Tibial artery (tissue), 4 donors: ENCODE measurements around the gene FAM240A.

ENCODE experiments used
- DNase-seq, 2 donors: peaks; one replicate each; pipeline ENCODE4 v3.0.0-alpha.2; 2019
- H3K27ac ChIP-seq, 2 donors: fragments of 200-600 bp; sonication (generic) in 1 of 2; 1 replicate in 1 of 2; 2 replicates in 1 of 2; pipeline ENCODE4 v1.5.1; 2018 to 2019; ENCODE audit warnings: mild to moderate bottlenecking in 1 of 2
- H3K27me3 ChIP-seq, 2 donors: fragments of 200-600 bp; sonication (generic) in 1 of 2; one replicate each; pipeline versions ENCODE4 v1.5.1 to v1.6.0; 2016 to 2019
- H3K36me3 ChIP-seq, 3 donors: fragments of 200-600 bp; sonication (generic) in 2 of 3; one replicate each; pipeline ENCODE4 v1.5.1; 2016 to 2019; ENCODE audit warnings: mild to moderate bottlenecking in 2 of 3
- H3K4me1 ChIP-seq, 4 donors: fragments of 200-600 bp; sonication (generic) in 2 of 4; 1 replicate in 3 of 4; 2 replicates in 1 of 4; pipeline ENCODE4 v1.5.1; 2016 to 2019
- H3K4me3 ChIP-seq, 2 donors: fragments of 200-600 bp; sonication (generic) in 1 of 2; 1 replicate in 1 of 2; 2 replicates in 1 of 2; pipeline ENCODE4 v1.5.1; 2018 to 2019; ENCODE audit warnings: mild to moderate bottlenecking in 2 of 2
- H3K9me3 ChIP-seq, 3 donors: fragments of 200-600 bp; sonication (generic) in 1 of 3; one replicate each; pipeline ENCODE4 v1.5.1; 2016 to 2019
- intact Hi-C: fragments of 100-400 bp; cut with DNase I; formaldehyde crosslinking; loops from one replicate; pipeline ENCODE4 v1.15.0; 2023; ENCODE audit warnings: low total_unique reads
- TF ChIP-seq, protein P1 (sequence below), 2 experiments: fragments of 200-600 bp in 1 of 2; fragments of 450-650 bp in 1 of 2; IDR thresholded peaks; one replicate each; pipeline ENCODE4 v1.5.1; 2017 to 2019; ENCODE audit warnings: antibody characterized with exemption in 2 of 2, mild to moderate bottlenecking in 1 of 2, moderate library complexity in 1 of 2

The FAM240A gene

DNA sequence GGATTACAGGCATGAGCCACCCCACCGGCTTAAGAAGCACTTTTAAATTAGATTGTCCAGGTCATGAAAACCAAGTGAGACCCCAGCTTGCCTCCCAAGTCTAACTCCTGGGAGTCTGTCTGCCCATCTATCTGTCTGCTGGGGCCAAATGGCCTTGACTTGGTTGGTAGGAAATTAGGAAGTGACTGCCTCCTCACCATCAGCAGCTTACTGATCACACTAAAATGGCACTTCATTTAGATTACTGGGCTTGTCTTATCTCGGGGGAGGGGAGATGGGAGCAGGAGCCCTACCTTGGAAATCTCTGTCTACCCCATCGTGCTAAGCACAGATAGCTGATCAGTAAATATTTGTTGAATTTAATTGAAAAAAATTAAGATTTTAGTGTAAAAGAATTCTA is 40.6 kb upstream of the FAM240A start:
- H3K9me3 ChIP-seq, result peaks cover 0 to 8% (median 0%) of the 10 kb centered on the region in 3 donors
- peaks cover 0 to 16% of the 10 kb centered on the region in 2 donors for H3K27me3 ChIP-seq
- TF ChIP-seq, protein P1, sequence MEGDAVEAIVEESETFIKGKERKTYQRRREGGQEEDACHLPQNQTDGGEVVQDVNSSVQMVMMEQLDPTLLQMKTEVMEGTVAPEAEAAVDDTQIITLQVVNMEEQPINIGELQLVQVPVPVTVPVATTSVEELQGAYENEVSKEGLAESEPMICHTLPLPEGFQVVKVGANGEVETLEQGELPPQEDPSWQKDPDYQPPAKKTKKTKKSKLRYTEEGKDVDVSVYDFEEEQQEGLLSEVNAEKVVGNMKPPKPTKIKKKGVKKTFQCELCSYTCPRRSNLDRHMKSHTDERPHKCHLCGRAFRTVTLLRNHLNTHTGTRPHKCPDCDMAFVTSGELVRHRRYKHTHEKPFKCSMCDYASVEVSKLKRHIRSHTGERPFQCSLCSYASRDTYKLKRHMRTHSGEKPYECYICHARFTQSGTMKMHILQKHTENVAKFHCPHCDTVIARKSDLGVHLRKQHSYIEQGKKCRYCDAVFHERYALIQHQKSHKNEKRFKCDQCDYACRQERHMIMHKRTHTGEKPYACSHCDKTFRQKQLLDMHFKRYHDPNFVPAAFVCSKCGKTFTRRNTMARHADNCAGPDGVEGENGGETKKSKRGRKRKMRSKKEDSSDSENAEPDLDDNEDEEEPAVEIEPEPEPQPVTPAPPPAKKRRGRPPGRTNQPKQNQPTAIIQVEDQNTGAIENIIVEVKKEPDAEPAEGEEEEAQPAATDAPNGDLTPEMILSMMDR (IDR thresholded peaks at IDR 0.05), result no peak
- intact Hi-C loops, result no loop called here
- no peak overlapping the region for H3K27ac ChIP-seq
- no peak overlapping the region for H3K4me3 ChIP-seq
- H3K36me3 ChIP-seq, result no peaks in the 10 kb centered on the region
- H3K4me1 ChIP-seq, result no peaks in the 10 kb centered on the region
- DNase-seq, result no peak

DNA sequence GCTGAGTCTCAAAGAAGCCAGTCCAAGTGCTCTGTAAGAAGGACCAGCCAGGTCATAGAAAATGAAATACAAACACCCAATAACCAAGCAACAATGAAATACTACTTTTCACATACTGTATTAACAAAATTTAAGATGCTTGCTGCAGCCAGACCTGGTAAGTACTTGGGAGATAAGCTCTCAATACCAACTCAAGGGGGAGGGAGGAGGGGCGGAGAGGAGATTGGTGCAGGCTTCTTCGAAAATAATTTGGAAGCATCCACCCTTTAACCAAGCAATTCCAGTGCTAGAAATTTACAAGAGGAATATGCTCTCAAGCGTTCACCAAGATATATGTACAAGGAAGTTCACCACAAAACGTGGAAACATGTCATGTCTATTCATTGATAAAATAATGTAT is 38.6 kb upstream of the FAM240A start:
- H3K36me3 ChIP-seq, result no peaks in the 10 kb centered on the region
- no peaks in the 10 kb centered on the region for H3K4me1 ChIP-seq
- intact Hi-C loops, result no loop called here
- H3K27ac ChIP-seq, result no peak overlapping the region
- peaks cover 0 to 29% of the 10 kb centered on the region in 2 donors for H3K27me3 ChIP-seq
- H3K4me3 ChIP-seq, result no peak overlapping the region
- DNase-seq, result no peak
- TF ChIP-seq, protein P1 (IDR thresholded peaks at IDR 0.05), result no peak
- peaks cover 0 to 8% (median 0%) of the 10 kb centered on the region in 3 donors for H3K9me3 ChIP-seq

DNA sequence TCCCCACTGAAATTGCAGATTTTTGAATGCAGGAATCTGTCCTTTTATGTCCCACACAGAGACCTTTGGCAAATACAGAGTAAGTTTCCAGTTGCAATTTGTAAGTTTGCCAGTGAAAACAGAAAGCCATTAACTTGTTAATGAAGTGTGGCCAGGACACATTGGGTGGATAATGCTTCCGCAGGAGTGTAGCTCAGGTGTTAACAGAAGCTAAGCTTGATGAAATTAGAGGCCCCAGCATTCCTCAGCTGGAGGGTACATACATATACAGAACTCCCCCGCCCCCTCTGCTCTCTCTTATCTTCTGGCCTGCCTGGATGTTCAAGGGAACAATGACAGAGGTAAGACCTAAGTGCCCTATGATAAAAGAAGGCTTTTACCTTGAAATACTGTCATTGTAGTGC is 38.1 kb upstream of the FAM240A start:
- intact Hi-C loops, result no loop called here
- H3K27ac ChIP-seq, result no peak overlapping the region
- H3K4me1 ChIP-seq, result no peaks in the 10 kb centered on the region
- no peaks in the 10 kb centered on the region for H3K36me3 ChIP-seq
- DNase-seq, result no peak
- no peak overlapping the region for H3K4me3 ChIP-seq
- H3K9me3 ChIP-seq, result peaks cover 0 to 8% (median 0%) of the 10 kb centered on the region in 3 donors
- peaks cover 0 to 33% of the 10 kb centered on the region in 2 donors for H3K27me3 ChIP-seq
- TF ChIP-seq, protein P1 (IDR thresholded peaks at IDR 0.05), result no peak

- Histone ChIP-seq H3K36me3 (no peaks in the 10 kb centered on the region), H3K27ac (no peak overlapping the region), H3K27me3 (peaks cover 0 to 41% of the 10 kb centered on the region in 2 donors), H3K4me1 (no peaks in the 10 kb centered on the region), H3K9me3 (peaks cover 0 to 8% (median 0%) of the 10 kb centered on the region in 3 donors), H3K4me3 (no peak overlapping the region)
- intact Hi-C loops, result no loop called here
- TF ChIP-seq, protein P1 (IDR thresholded peaks at IDR 0.05), result no peak
- DNase-seq, result no peak
Observed at GRCh38 chr3:46574881-46575576, 37.3 kb upstream of the FAM240A start.

- intact Hi-C loops, result no loop called here
- Histone ChIP-seq H3K9me3 (peaks cover 0 to under 1% (median 0%) of the 10 kb centered on the region in 3 donors), H3K27ac (no peak overlapping the region), H3K4me3 (no peak overlapping the region), H3K4me1 (no peaks in the 10 kb centered on the region), H3K27me3 (peaks cover 0 to 42% of the 10 kb centered on the region in 2 donors), H3K36me3 (no peaks in the 10 kb centered on the region)
- no peak for DNase-seq
- TF ChIP-seq, protein P1 (IDR thresholded peaks at IDR 0.05), result no peak
Observed at GRCh38 chr3:46575577-46576222, 36.6 kb upstream of the FAM240A start.
